Measurements from ENCODE around the gene CACNA2D4. TPM values are rescaled to one million over a fixed set of nuclear protein-coding genes. Genes with fewer than 3 reads are reported as not detected.

Gene CACNA2D4
- total and polyA plus RNA-seq, 2 donors (not counting 1 experiment from before 2014, with no cell fraction given): 0.68 to 0.99 TPM

GRCh38 chr12:1825382-1826102, 92.9 kb downstream of the CACNA2D4 start:
- Histone ChIP-seq H3K4me1 (ENCODE audit: control insufficient read depth, extremely low read depth, insufficient read depth, low read length) (no peaks in the 10 kb centered on the region), H3K27ac (ENCODE audit: insufficient read depth, low read length) (no peak overlapping the region), H3K4me3 (replicated peaks in 1 of 4; ENCODE audit: control extremely low read depth in 1 of 4, insufficient read depth in 1 of 4, low read depth in 3 of 4, low read length in 4 of 4) (no peak overlapping the region), H3K9ac (ENCODE audit: insufficient read depth, low read length) (no peak overlapping the region), H3K27me3 (ENCODE audit: control insufficient read depth, insufficient read depth, low read length) (peaks cover 47% of the 10 kb centered on the region), H3K79me2 (ENCODE audit: control insufficient read depth, insufficient read depth, low read length) (no peaks in the 10 kb centered on the region), H3K36me3 (ENCODE audit: control insufficient read depth, insufficient read depth, low read length) (no peaks in the 10 kb centered on the region), H2AFZ (ENCODE audit: low read length) (no peak overlapping the region), H4K20me1 (ENCODE audit: control insufficient read depth, extremely low read depth, insufficient read depth, low read length) (no peaks in the 10 kb centered on the region), H3K9me3 (ENCODE audit: control insufficient read depth, insufficient read depth, low read depth, low read length) (no peaks in the 10 kb centered on the region), H3K4me2 (ENCODE audit: extremely low read depth, insufficient read depth, low read length) (no peak overlapping the region)
- no peak for DNase-seq (ENCODE audit: low read depth in 2 of 2)
- no peak for TF ChIP-seq EZH2 (IDR thresholded peaks at IDR 0.05; ENCODE audit: low read length, missing control alignments)

- peaks cover 55% of the 10 kb centered on the region for H3K27me3 ChIP-seq (ENCODE audit: control insufficient read depth, insufficient read depth, low read length)
- H3K27ac ChIP-seq (ENCODE audit: insufficient read depth, low read length): no peak overlapping the region
- H3K4me1 ChIP-seq (ENCODE audit: control insufficient read depth, extremely low read depth, insufficient read depth, low read length): no peaks in the 10 kb centered on the region
- H3K79me2 ChIP-seq (ENCODE audit: control insufficient read depth, insufficient read depth, low read length): no peaks in the 10 kb centered on the region
- H3K4me3 ChIP-seq (replicated peaks in 1 of 4; ENCODE audit: control extremely low read depth in 1 of 4, insufficient read depth in 1 of 4, low read depth in 3 of 4, low read length in 4 of 4): no peak overlapping the region
- H3K36me3 ChIP-seq (ENCODE audit: control insufficient read depth, insufficient read depth, low read length): no peaks in the 10 kb centered on the region
- TF ChIP-seq EZH2 (IDR thresholded peaks at IDR 0.05; ENCODE audit: low read length, missing control alignments) (no peak), CTCF (conservative IDR thresholded peaks at IDR 0.05 in 1 of 2, IDR thresholded peaks at IDR 0.05 in 1 of 2; ENCODE audit: low read depth in 1 of 2, low read length in 2 of 2) (no peak)
- no peaks in the 10 kb centered on the region for H3K9me3 ChIP-seq (ENCODE audit: control insufficient read depth, insufficient read depth, low read depth, low read length)
- H3K4me2 ChIP-seq (ENCODE audit: extremely low read depth, insufficient read depth, low read length): no peak overlapping the region
- DNase-seq (ENCODE audit: low read depth in 2 of 2): no peak
- H3K9ac ChIP-seq (ENCODE audit: insufficient read depth, low read length): no peak overlapping the region
- no peaks in the 10 kb centered on the region for H4K20me1 ChIP-seq (ENCODE audit: control insufficient read depth, extremely low read depth, insufficient read depth, low read length)
- no peak overlapping the region for H2AFZ ChIP-seq (ENCODE audit: low read length)
These were observed 95.2 kb downstream of the CACNA2D4 start for GRCh38 chr12:1823237-1823636.

- Histone ChIP-seq H3K79me2 (ENCODE audit: control insufficient read depth, insufficient read depth, low read length) (no peaks in the 10 kb centered on the region), H3K9me3 (ENCODE audit: control insufficient read depth, insufficient read depth, low read depth, low read length) (no peaks in the 10 kb centered on the region), H3K4me2 (ENCODE audit: extremely low read depth, insufficient read depth, low read length) (no peak overlapping the region), H3K9ac (ENCODE audit: insufficient read depth, low read length) (no peak overlapping the region), H3K27ac (ENCODE audit: insufficient read depth, low read length) (no peak overlapping the region), H3K36me3 (ENCODE audit: control insufficient read depth, insufficient read depth, low read length) (no peaks in the 10 kb centered on the region), H3K27me3 (ENCODE audit: control insufficient read depth, insufficient read depth, low read length) (peaks cover 55% of the 10 kb centered on the region), H3K4me1 (ENCODE audit: control insufficient read depth, extremely low read depth, insufficient read depth, low read length) (no peaks in the 10 kb centered on the region), H4K20me1 (ENCODE audit: control insufficient read depth, extremely low read depth, insufficient read depth, low read length) (no peaks in the 10 kb centered on the region), H2AFZ (ENCODE audit: low read length) (no peak overlapping the region), H3K4me3 (replicated peaks in 1 of 4; ENCODE audit: control extremely low read depth in 1 of 4, insufficient read depth in 1 of 4, low read depth in 3 of 4, low read length in 4 of 4) (no peak overlapping the region)
- DNase-seq (ENCODE audit: low read depth in 2 of 2): no peak
- TF ChIP-seq EZH2 (IDR thresholded peaks at IDR 0.05; ENCODE audit: low read length, missing control alignments): no peak
- TF ChIP-seq CTCF (conservative IDR thresholded peaks at IDR 0.05 in 1 of 2, IDR thresholded peaks at IDR 0.05 in 1 of 2; ENCODE audit: low read depth in 1 of 2, low read length in 2 of 2): no peak
These were observed 95.8 kb downstream of the CACNA2D4 start for GRCh38 chr12:1822699-1823098.
